DND-41 (cell line): ENCODE data around the gene CERS6.

Source experiments
- CTCF ChIP-seq: IDR thresholded peaks from 2 replicates; pipeline ENCODE4 v1.5.1; 2012; ENCODE audit warnings: borderline replicate concordance, low read length, moderate library complexity, mild to moderate bottlenecking; ENCODE audit not compliant: poor library complexity, severe bottlenecking; ENCODE audit errors: extremely low read depth
- EZH2 ChIP-seq: IDR thresholded peaks from 3 replicates; pipeline ENCODE4 v1.6.1; 2012; ENCODE audit warnings: borderline replicate concordance, low read depth, mild to moderate bottlenecking, moderate library complexity, low read length, inconsistent platforms; ENCODE audit not compliant: severe bottlenecking

- no peak for TF ChIP-seq EZH2
- no peak for TF ChIP-seq CTCF
Observed at GRCh38 chr2:168562971-168563370, 106.9 kb downstream of the CERS6 start.
